HG03064 (cell line): ENCODE data around the gene LRRC37A2.
"Not testable (repeated sequence)": the region's sequence is repeated elsewhere in the genome, so short reads cannot be mapped to it uniquely, and the experiment has no call there.

Experiments used
- ATAC-seq: cut with Tn5 transposase; IDR thresholded peaks from one replicate; pipeline ENCODE4 v1.9.1; 2021; ENCODE audit warnings: low read depth; ENCODE audit not compliant: unreplicated experiment

LRRC37A2 gene

DNA sequence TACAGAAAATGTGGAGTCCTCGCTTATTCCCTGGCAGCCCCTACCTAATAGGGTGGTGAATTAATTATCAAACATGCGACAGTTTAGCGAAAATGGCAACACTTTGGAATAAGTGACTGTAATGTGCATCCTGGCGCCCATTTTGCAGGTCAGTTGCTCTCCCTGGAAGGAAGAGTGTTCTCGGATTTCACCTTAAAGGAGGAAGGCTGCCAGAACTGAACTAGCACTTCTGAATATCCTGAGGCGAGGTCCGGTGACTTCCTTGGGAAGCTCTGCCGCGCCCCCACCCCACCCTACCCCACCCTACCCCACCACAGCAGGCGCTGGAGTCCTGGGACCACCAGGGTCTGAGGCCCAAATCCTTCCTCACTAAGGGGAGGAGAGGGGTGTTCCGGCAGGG is at the start of gene LRRC37A2:
TSS of gene LRRC37A2 (plus strand) at position 301 of the 400 bp plus-strand sequence. CDS start 245 bp downstream, outside the sequence.
- ATAC-seq, result not testable (repeated sequence)

DNA sequence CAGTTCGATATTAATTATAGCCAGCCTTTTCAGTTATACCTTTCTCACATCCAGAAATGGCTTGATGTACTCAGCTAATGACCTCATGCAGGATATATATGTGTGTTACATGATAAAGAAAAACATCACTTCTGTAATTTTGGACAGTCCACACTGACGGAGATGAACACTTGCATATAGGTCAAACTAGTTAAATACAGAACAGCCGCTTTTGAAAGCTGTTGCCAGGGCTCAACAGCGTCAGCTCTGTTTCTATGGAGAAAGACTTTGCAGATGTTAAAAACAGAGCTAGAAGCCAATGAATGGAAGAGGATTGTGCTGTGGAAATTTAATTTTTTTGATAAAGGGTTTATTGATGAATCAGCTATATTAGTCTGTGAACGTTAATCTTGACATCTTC is 44.6 kb upstream of the LRRC37A2 start:
- not testable (repeated sequence) for ATAC-seq

DNA sequence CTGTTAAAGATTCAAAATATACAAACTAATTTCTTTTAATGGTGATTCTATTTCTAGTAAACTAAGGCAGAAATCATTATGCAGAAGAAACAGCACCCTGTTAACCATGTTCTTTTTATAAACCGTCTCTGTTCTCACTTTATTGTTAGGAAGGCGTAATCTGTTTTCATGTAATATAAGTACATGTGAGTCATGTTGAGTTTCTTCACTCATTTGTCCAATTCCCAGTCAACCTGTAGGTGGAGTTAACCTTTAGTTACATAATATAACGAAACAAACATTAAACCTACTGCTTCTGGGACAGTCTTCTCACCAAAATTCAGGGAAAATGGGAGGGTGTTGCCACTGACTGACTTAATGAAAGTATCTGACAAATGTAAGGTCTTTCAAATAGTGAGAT is 37.8 kb upstream of the LRRC37A2 start:
- ATAC-seq, result not testable (repeated sequence)

DNA sequence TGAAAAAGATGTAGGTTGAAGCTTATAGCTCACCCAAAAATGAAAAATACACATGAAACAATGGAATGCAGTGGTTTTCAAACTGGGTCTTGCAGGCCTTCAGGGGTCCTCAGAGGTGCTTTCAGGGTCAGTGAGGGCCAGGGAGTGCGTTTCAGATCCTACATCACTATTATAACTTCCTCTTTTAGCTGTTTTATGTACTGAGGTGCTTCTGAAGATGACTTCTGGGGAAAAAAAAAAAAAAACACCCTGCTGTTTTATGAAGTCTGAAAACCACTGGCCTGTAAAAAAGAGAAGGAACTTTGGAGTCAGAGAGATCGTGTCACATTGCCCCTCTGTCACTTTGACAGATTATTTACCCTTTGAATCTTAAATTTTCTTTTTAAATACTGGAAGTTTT is 36.7 kb upstream of the LRRC37A2 start:
- not testable (repeated sequence) for ATAC-seq

DNA sequence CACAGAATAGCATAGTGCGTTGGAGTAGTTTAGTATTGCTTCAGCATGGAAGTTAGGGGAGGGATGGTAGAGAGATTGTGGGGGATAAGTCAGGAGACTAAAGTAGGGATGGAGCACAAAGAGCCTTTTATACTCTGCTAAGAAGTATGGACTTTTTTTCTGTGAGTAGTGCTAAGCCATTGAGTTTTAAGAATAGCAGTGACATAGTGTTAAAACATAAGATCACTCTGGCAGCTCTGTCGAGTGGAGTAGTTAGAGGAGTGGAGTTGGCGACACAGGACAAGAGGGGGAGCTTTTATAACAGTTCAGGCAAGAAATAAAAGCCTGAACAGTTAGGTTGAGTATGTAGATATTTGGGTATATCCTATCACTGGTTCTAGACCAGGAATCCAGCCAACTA is 33.4 kb upstream of the LRRC37A2 start:
- ATAC-seq, result not testable (repeated sequence)

DNA sequence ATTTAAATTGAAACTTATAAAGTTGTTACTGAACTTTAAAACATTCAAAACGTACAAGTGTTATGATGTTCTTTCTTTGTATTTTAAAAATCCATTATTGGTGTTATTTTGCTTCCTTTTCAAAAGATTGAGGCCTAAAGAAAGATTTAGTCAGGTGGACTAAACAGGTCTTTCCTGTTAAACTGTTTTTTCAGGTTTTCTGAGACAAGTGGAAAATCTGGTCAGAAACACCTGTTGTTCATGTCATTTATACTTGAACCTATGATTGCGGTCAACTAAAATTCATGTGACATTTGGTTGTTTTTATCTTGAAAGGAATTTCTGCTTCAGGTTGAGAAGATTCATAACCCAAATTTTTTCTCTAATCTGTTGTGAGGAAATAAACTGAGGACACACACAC is 31.0 kb upstream of the LRRC37A2 start:
- not testable (repeated sequence) for ATAC-seq

DNA sequence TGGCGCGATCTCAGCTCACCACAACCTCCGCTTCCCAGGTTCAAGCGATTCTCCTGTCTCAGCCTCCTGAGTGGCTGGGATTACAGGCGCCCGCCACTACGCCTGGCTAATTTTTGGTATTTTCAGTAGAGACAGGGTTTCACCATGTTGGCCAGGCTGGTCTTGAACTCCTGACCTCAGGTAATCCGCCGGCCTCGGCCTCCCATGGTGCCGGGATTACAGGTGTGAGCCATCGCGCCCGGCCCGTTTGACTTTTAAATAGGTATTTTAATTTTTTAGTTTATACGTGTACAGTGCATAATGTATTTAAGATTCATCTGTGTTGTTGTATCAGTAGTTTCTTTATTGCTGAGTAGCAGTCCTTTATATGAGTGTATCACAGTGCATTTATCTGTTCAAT is 20.2 kb upstream of the LRRC37A2 start:
- not testable (repeated sequence) for ATAC-seq

DNA sequence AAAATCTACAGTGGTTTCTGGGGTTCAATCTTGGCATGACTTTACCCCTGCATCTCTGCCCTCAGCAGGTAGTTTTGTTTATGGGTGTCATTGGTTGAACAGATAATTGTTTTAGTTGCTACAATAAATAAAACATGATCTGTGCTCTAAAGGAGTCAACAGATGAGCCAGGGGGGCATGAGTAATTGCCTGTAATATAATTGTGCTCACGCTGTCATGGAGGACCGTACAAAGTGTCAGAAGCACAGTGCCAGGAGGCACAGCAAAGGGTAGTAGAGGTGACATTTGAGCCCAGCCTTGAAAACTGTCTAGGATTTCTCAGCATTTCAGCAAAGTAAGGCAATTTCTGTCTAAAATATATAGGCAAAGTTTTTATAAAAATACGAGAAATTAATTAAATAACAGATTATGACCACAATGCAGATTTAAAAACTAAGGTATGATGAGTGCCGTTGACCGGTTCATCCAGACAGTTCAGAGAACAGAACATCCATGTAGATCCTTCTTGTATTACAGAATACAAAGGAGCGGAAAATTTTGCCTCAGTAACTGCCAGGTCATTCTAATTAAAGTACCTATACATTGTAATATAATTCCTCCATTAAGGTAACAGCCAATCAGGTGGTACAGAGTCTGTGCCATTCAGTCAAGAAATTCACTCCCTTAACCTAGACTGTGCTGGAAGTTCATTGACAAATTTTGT is 12.7 kb upstream of the LRRC37A2 start:
- not testable (repeated sequence) for ATAC-seq

DNA sequence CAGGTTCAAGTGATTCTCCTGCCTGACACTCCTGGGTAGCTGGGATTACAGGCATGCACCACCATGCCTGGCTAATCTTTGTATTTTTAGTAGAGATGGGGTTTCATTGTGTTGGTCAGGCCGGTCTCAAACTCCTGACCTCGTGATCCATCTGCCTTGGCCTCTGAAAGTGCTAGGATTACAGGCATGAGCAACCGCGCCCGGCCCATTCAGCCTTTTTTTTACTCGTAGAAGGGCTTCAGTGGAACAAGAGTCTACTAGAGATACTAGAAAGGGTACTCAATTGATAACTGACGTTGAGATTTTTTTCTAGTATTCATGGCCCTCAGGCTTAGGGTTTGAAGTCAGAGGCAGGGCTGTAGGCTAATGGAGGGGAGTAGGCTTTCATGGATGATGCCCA is 6.4 kb upstream of the LRRC37A2 start:
- ATAC-seq, result not testable (repeated sequence)

DNA sequence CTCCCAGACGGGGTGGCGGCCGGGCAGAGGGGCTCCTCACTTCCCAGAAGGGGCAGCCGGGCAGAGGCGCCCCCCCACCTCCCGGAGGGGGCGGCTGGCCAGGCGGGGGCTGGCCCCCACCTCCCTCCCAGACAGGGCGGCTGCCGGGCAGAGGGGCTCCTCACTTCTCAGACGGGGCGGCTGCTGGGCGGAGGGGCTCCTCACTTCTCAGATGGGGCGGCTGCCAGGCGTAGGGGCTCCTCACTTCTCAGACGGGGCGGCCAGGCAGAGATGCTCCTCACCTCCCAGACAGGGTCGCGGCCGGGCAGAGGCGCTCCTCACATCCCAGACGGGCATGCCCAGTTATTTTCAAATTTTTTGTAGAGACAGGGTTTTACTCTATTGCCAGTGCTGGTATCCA is 22.4 kb downstream of the LRRC37A2 start:
- ATAC-seq, result not testable (repeated sequence)

DNA sequence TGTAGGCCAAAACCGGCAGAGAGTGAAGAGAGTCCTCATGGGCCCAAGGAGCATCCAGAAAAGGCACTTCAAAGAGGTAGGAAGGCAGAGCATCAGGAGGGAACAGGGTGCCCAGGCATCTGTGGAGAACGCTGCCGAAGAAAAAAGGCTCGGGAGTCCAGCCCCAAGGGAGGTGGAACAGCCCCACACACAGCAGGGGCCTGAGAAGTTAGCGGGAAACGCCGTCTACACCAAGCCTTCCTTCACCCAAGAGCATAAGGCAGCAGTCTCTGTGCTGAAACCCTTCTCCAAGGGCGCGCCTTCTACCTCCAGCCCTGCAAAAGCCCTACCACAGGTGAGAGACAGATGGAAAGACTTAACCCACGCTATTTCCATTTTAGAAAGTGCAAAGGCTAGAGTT is 36.3 kb downstream of the LRRC37A2 start:
- not testable (repeated sequence) for ATAC-seq

DNA sequence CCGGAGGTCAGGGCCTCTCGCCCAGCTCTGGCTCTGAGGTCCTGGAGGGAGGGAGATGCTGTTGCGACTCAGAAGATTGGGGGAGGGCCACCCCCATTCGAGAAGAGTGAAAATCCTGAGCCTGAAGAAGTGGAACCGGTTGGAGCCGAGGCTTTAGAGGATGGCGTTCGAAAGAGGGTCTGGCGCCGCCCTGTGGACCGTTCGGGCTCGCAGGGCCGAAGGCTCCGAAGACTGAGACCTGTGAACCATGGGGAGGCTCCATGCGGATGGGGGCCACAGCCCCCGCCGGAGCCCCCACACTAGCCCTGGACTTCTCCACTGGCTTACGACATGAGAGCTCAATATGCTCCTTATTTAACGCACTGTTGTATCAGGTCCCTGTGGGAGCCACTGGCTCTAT is 46.9 kb downstream of the LRRC37A2 start:
- ATAC-seq, result not testable (repeated sequence)

DNA sequence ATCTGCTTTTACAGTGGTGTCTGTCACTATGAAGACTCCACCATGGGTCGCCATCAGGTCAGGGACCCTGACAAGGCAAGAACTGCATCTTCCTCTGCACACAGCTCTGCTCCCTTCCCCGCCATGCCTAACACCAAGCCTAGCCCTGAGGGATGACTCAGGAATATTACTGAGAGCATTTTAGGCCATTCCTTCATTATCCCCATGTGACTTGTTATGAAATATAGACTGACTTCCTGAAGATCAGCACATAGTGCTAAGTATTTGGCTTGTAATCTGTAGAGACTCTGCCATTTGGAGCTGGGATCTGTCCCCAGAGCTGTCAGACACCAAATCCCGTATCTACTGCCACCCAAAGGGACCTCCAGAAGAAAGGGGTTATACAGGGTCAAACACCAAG is 47.8 kb downstream of the LRRC37A2 start:
- ATAC-seq, result not testable (repeated sequence)

DNA sequence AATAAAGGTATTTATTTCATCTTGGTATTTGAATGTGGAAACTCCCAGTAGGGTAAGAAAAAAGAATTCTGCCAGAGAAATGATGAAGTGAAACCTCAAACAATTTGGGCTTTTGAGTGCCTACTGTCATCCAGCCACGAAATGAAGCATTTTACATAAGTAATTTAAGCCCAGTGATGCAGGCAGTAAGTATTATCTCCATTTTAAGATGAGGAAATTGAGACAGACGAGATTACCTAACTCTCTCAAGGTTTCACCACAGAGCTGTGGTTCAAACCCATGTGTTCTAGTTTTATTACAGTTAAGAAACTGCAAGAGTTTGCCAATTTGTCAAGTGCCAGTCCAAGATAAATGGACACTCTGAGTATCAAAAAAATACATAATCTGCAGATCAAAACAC is 54.0 kb downstream of the LRRC37A2 start:
- ATAC-seq, result not testable (repeated sequence)

DNA sequence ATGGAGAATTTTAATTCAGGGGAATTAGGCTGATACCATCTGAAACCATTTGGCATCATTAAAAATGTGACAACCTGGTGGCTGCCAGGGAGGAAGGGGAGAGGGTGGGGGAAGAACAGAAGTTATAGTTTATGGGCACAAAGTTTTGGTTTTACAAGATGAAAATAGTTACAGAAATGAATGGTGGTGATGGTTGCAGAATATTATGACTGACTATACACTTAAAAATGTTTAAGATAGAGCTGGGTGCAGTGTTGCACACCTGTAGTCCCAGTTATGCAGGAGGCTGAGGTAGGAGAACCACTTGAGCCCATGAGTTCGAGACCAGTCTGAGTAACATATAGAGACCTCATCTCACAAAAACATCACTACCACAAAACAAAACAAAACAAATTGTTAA is 54.7 kb downstream of the LRRC37A2 start:
- not testable (repeated sequence) for ATAC-seq

DNA sequence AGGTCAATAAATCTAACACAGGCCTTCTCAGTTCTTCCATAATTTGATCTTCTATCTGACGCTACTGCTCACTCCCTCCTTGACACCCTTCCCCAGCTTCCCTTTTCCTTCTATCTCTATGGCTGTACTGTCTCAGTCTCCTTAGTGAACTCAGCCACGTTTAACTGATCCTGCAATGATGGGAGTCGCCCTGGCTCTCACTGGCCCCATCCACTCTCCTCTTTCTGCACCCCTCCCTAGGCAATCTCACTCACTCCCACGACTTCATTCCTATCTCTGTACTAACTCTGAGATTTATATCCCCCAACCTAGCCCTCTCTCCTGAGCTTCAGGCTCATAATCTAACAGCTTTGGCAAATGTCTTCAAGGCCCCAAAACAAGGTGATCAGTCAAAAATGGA is 59.5 kb downstream of the LRRC37A2 start:
- not testable (repeated sequence) for ATAC-seq

DNA sequence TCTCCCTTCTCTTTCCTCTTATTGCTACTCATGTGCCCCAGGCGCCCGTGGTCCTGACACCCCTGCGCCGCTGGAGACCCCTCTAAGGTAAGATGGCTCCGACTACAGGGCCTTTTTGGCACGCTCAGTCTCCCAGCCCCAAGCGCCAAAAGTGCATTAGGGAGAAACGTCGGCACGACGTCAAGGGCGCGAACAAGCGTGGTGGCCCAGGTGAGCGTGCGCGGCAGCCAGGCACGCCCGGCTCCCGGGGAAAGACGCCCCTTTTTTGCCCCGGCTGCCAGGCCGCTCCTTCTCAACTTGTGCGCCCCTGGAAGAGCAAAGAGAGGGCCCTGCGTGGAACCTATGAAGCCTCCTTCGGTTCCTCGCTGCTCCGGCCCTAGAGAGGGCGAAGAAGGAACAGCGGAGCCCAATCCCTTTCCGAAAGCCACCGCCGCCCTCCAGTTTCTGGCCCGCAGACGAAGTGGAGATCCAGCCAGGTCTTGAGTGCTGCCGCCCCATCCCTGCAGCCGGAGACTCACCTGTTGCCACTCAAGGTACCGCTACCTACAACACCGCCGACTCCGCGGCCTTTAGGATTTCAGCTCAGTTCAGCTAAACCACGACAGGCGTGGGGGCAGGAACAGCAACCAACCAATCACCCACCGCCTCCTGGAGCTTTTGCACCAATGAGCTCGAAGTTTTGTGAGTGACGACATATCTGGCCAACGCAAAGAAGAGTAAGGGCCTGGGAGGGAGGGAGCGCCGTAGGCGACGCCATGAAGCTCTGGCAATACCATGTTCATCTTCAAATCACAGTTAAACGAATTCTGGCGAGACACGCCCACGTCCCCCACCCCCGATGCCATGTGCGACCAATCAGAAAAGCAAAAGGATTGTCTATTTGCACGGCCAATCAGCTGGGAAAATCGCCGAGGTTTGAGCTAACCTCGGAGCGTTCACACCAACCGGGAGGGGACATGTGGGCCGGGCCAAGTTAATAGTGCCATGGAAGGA is 67.1 kb downstream of the LRRC37A2 start, which contains the start of gene ARL17A:
TSS of gene ARL17A (minus strand) at position 609 of the 993 bp plus-strand sequence. CDS start 3,369 bp downstream, outside the sequence.
- peak; percentile 89 for ATAC-seq

DNA sequence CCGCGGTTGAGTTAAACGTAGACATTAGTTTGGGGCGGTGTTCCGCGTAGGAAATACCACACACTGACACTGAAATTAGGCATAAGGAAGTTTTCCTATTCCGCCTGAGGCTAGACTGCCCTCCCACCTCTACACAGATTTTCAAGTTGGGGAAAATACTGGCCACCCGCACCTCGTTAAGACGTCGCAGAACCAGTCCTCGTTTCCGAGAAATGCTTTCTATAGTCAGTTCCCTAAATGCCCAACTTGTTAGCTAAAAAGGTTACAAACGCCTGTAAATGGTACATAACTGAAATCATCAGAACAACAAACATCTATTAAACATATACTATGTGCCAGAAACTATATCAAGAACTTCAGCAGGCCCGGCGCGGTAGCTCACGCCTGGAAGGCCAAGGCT is 67.8 kb downstream of the LRRC37A2 start:
- ATAC-seq, result not testable (repeated sequence)

DNA sequence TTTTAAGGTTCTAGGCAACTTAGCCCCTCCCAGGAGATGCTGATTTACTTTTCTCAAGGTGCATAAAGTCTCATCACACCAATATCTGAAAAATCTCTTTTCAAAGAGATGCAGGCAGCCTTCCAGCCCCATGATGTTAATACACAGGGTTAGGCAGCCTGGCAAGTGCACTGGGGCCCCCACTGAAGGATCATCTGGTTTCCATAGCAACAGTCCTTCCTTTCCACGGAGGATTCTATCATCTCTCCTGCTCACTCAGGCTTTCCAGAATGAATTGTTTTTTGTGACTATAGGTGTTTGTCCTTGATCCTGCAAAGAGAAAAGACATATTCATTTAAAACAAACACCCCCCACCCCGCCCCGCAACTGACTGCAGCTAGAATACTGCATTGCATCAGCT is 73.2 kb downstream of the LRRC37A2 start:
- ATAC-seq, result not testable (repeated sequence)

DNA sequence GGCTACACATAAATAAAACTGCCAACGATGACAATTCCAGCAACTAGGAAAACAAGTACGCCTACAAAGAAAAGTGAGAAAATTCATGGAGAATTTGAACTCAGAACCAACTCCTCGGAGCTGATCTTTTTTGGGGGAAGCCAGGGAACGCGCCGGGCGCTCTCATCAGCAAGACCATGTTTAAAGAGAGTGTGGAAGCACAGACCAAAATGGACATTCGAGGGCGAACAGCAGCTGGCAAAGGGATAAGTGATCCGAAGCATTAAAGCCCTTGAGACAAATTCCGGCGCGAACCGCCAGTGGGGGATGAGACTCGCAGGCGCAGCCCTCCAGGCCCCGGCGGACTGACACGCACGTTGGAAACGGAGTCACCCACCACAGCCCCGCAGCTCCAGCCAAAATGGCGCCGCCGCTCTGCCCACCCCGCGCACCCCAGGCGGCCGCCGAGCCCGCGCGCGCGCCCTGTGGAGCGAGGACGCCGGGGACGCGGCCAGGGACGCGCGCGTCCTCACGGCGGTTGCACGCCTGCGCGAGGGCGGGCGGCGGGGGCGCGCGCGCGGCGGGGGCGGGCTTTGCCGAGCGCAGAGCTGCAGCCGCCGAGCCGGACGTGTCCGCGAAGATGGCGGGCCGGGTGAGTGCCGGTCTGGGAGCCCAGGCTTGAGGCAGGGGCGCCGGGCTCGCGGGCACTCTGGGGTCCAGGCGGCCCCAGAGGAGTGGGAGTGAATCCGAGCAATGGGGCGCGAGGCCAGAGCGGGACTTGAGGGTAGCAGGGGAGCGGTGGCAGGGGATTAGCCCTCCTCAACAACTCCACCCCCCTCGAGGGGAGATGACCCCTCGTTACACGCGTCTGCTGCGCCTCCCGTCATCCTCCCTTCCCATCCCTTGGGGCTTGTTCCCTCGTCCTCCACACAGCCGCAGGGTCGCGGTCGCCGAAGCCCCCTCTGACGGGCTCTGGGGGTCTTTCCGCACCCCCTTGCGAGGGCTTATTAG is 78.2 kb downstream of the LRRC37A2 start, which contains the start of gene NSF:
TSS of gene NSF (plus strand) at position 513 of the 990 bp plus-strand sequence. CDS start at position 620, 107 bp downstream.
- ATAC-seq, result peak; percentile 56
